K562 (cell line): Measurements from ENCODE around the gene HMCN2. TPM values are rescaled to one million over a fixed set of nuclear protein-coding genes. Genes with fewer than 3 reads are reported as not detected.

Source experiments
- ATAC-seq: fragments of 200-7000 bp; cut with Tn5 transposase; 3 replicates; pipeline ENCODE4 v1.9.1; 2020; ENCODE audit warnings: moderate library complexity
- BruUV-seq: library from RNA; stranded (reverse); fragments of 400-500 nt; replicated peaks from 2 replicates; lab custom pipeline; 2021; lab: Mats Ljungman, UMichigan
- CTCF ChIA-PET: fragments of 300-600 bp; formaldehyde crosslinking; extraction: SDS; loops from one replicate; lab custom pipeline; 2021; ENCODE audit warnings: low intra/inter-chr PET ratio; lab: Yijun Ruan, JAX
- POLR2A ChIA-PET: fragments of 300-600, 350-650 bp; sonication (Branson Sonifier 250); formaldehyde crosslinking; extraction: SDS; loops from one replicate; lab custom pipeline; 2021; ENCODE audit warnings: antibody characterized with exemption, inconsistent platforms; lab: Yijun Ruan, JAX
- DNase-seq, 4 experiments: peaks; one replicate each; pipeline versions ENCODE4 v3.0.0 to v3.0.0-alpha.2; 2011 to 2018; ENCODE audit warnings: low spot score in 3 of 4, mixed read lengths in 3 of 4; ENCODE audit errors: extremely low read depth in 1 of 4
- FAIRE-seq: peaks from 2 replicates; lab custom pipeline; 2011; peaks lifted over from hg19 to GRCh38; lab: Jason Lieb, UNC
- H2AFZ ChIP-seq: 2 replicates; pipeline ENCODE4 v1.6.0; 2011; ENCODE audit warnings: low read depth, low read length, control low read depth, inconsistent platforms
- H3K27ac ChIP-seq: fragments of 200-600 bp; 3 replicates; pipeline ENCODE4 v1.8.0; 2011; ENCODE audit warnings: low read depth, mild to moderate bottlenecking, control low read depth, inconsistent platforms, low read length, moderate library complexity, mixed read lengths; ENCODE audit errors: extremely low read depth
- H3K27me3 ChIP-seq, 2 experiments: fragments of 300-600 bp in 1 of 2; 2 replicates in 1 of 2; 3 replicates in 1 of 2; pipeline versions ENCODE4 v1.6.0 to v1.8.0; 2011; ENCODE audit warnings: inconsistent platforms in 2 of 2, low read length in 2 of 2, mild to moderate bottlenecking in 1 of 2, mixed read lengths in 1 of 2, moderate library complexity in 1 of 2; ENCODE audit not compliant: control insufficient read depth in 2 of 2, insufficient read depth in 2 of 2
- H3K36me3 ChIP-seq: fragments of 300-600 bp; 3 replicates; pipeline ENCODE4 v1.8.0; 2011; ENCODE audit warnings: mild to moderate bottlenecking, low read length, inconsistent platforms; ENCODE audit not compliant: control insufficient read depth, insufficient read depth
- H3K4me1 ChIP-seq, 2 experiments: fragments of 200-600 bp in 1 of 2; replicated peaks in 1 of 2; 2 replicates in 1 of 2; 3 replicates in 1 of 2; pipeline versions ENCODE4 v1.5.1 to v1.8.0; 2011; ENCODE audit warnings: inconsistent platforms in 2 of 2, low read length in 2 of 2, mild to moderate bottlenecking in 1 of 2, mixed read lengths in 1 of 2, moderate library complexity in 1 of 2; ENCODE audit not compliant: control insufficient read depth in 2 of 2, insufficient read depth in 2 of 2
- H3K4me2 ChIP-seq: 2 replicates; pipeline ENCODE4 v1.6.1; 2011; ENCODE audit warnings: low read length, control low read depth, inconsistent platforms, mixed read lengths; ENCODE audit not compliant: insufficient read depth
- H3K4me3 ChIP-seq: fragments of 200-600 bp; sonication (generic), shearing (Covaris generic); 2 replicates; pipeline ENCODE4 v1.5.1; 2016; ENCODE audit warnings: control low read depth, inconsistent platforms
- H3K79me2 ChIP-seq: fragments of 200-600 bp; 3 replicates; pipeline ENCODE4 v1.8.0; 2011; ENCODE audit warnings: low read length, inconsistent platforms; ENCODE audit not compliant: control insufficient read depth, insufficient read depth
- H3K9ac ChIP-seq, 2 experiments: 2 replicates each; pipeline versions ENCODE4 v1.6.0 to v1.6.1; 2011; ENCODE audit warnings: low read depth in 2 of 2, low read length in 2 of 2, control low read depth in 1 of 2, inconsistent platforms in 1 of 2, mild to moderate bottlenecking in 1 of 2, mixed read lengths in 1 of 2; ENCODE audit not compliant: insufficient read depth in 1 of 2
- H3K9me1 ChIP-seq: one replicate; pipeline ENCODE4 v1.6.0; 2011; ENCODE audit warnings: inconsistent platforms, mild to moderate bottlenecking, low read length, moderate library complexity; ENCODE audit not compliant: control insufficient read depth, insufficient read depth
- H3K9me3 ChIP-seq: replicated peaks from 2 replicates; pipeline ENCODE4 v1.5.1; 2011; ENCODE audit warnings: low read depth, low read length, inconsistent platforms; ENCODE audit not compliant: control insufficient read depth, insufficient read depth
- H4K20me1 ChIP-seq: replicated peaks from 2 replicates; pipeline ENCODE4 v1.6.1; 2011; ENCODE audit warnings: low read length, inconsistent platforms, mixed read lengths; ENCODE audit not compliant: control insufficient read depth, insufficient read depth
- CBFB ChIP-seq: sonication (generic); formaldehyde crosslinking; IDR thresholded peaks from 2 replicates; pipeline ENCODE4 v1.4.0; 2020; ENCODE audit warnings: mild to moderate bottlenecking, missing genetic modification reagents
- CCNT2 ChIP-seq: IDR thresholded peaks from 2 replicates; pipeline ENCODE4 v1.6.1; 2011; ENCODE audit warnings: borderline replicate concordance, low read depth, mild to moderate bottlenecking, moderate library complexity, mixed read lengths, low read length; ENCODE audit not compliant: insufficient read length; ENCODE audit errors: extremely low read depth
- FOXP4 ChIP-seq: sonication (generic); formaldehyde crosslinking; IDR thresholded peaks from 2 replicates; pipeline ENCODE4 v1.8.0; 2022; ENCODE audit warnings: mild to moderate bottlenecking, missing genetic modification reagents, borderline replicate concordance
- GABPB1 ChIP-seq: sonication (generic); formaldehyde crosslinking; IDR thresholded peaks from 2 replicates; pipeline ENCODE4 v1.8.0; 2022; ENCODE audit warnings: mild to moderate bottlenecking, missing genetic modification reagents
- GATA2 ChIP-seq: sonication (generic); formaldehyde crosslinking; IDR thresholded peaks from 2 replicates; pipeline ENCODE4 v1.4.0; 2020; ENCODE audit warnings: mild to moderate bottlenecking, missing genetic modification reagents
- GATAD2A ChIP-seq: fragments of 450-650 bp; IDR thresholded peaks from 2 replicates; pipeline ENCODE4 v1.6.1; 2017
- JUND ChIP-seq, 2 experiments: IDR thresholded peaks; 2 replicates in 1 of 2; 3 replicates in 1 of 2; pipeline ENCODE4 v1.6.1; 2011; ENCODE audit warnings: borderline replicate concordance in 2 of 2, low read depth in 2 of 2, low read length in 2 of 2, improper control_type of control experiment in 1 of 2, missing biosample characterization in 1 of 2, missing genetic modification characterization in 1 of 2, missing genetic modification reagents in 1 of 2
- NFIC ChIP-seq: fragments of 450-650 bp; IDR thresholded peaks from 2 replicates; pipeline ENCODE4 v1.6.1; 2017; ENCODE audit warnings: mild to moderate bottlenecking, inconsistent platforms
- OTX1 ChIP-seq: fragments of 450-650 bp; formaldehyde crosslinking; IDR thresholded peaks from 2 replicates; pipeline ENCODE4 v1.4.0; 2022; ENCODE audit warnings: mild to moderate bottlenecking
- PML ChIP-seq: IDR thresholded peaks from 2 replicates; pipeline ENCODE4 v1.6.1; 2012; ENCODE audit warnings: low read length, inconsistent platforms
- PPARD ChIP-seq: fragments of 250-450 bp; sonication (Bioruptor Pico); IDR thresholded peaks from 2 replicates; pipeline ENCODE4 v1.8.0; 2022; ENCODE audit warnings: inconsistent platforms, mild to moderate bottlenecking, moderate library complexity
- SAFB2 ChIP-seq: fragments of 200-400 bp; formaldehyde crosslinking; IDR thresholded peaks from 2 replicates; pipeline ENCODE4 v1.6.1; 2018; ENCODE audit warnings: borderline replicate concordance, low read length, low read depth, moderate library complexity; ENCODE audit not compliant: severe bottlenecking
- TFAP4 ChIP-seq: sonication (generic); formaldehyde crosslinking; IDR thresholded peaks from 2 replicates; pipeline ENCODE4 v1.8.0; 2022; ENCODE audit warnings: missing genetic modification reagents, mild to moderate bottlenecking, moderate library complexity, borderline replicate concordance
- ZBTB5 ChIP-seq: fragments of 450-650 bp; IDR thresholded peaks from 2 replicates; pipeline ENCODE4 v1.6.1; 2017; ENCODE audit warnings: antibody characterized with exemption
- ZC3H4 ChIP-seq: sonication (generic); formaldehyde crosslinking; IDR thresholded peaks from 2 replicates; pipeline ENCODE4 v1.9.0; 2021; ENCODE audit warnings: missing genetic modification reagents, borderline replicate concordance
- ZNF639 ChIP-seq, 2 experiments: fragments of 200-800 bp in 1 of 2; sonication (Bioruptor generic) in 1 of 2; sonication (generic) in 1 of 2; formaldehyde crosslinking in 1 of 2; IDR thresholded peaks in 1 of 2; conservative IDR thresholded peaks in 1 of 2; 2 replicates each; pipeline versions ENCODE4 v1.5.0 to v1.6.1; 2016 to 2020; ENCODE audit warnings: missing compliant biosample characterization in 1 of 2, missing genetic modification characterization in 1 of 2, missing genetic modification reagents in 1 of 2
- WGBS: fragments of 100-300 bp; shearing (Covaris generic); methylation state at CpG from one replicate; pipeline ENCODE4 v1.1.6; 2016; ENCODE audit warnings: low coverage, mixed read lengths; ENCODE audit not compliant: insufficient coverage; ENCODE audit errors: missing lambda C conversion rate; 5-methylcytosine and 5-hydroxymethylcytosine counted together
- in situ Hi-C: fragments of 300-500 bp; cut with MboI; formaldehyde crosslinking; loops from 4 replicates; pipeline ENCODE4 v1.15.0; 2018; ENCODE audit warnings: inconsistent platforms, mixed read lengths
- intact Hi-C: fragments of 100-400 bp; cut with micrococcal nuclease; formaldehyde crosslinking; loops from 2 replicates; pipeline ENCODE4 v1.14.2; 2022
- polyA plus RNA-seq, 8 experiments: library from polyadenylated mRNA; depleted of rRNA in 4 of 8; stranded (reverse) in 5 of 8; unstranded in 3 of 8; fragments of >200 nt; fragmentation: Nextera tagmentation in 2 of 8; fragmentation: Illumina TruSeq in 1 of 8; extraction: Ambion mirVana in 2 of 8; extraction: Trizol in 1 of 8; gene quantifications; 2 replicates each; pipeline versions ENCODE4 v1.2.1 to v1.2.3, GENCODE V29; 2011 to 2014; ENCODE audit warnings: inconsistent platforms in 1 of 8, missing spikeins in 1 of 8
- total RNA-seq, 7 experiments: library from RNA; depleted of rRNA in 6 of 7; stranded (reverse); fragments of >200 nt in 6 of 7; fragmentation: Illumina TruSeq in 2 of 7; extraction: Trizol in 2 of 7; gene quantifications; 2 replicates each; pipeline versions ENCODE4 v1.2.1 to v1.2.3, GENCODE V29; 2011 to 2021; ENCODE audit warnings: low replicate concordance in 1 of 7

HMCN2 gene
- total and polyA plus RNA-seq, 9 of the 15 experiments (the other 6 are each of a cell fraction or from before 2014, with no cell fraction given), result 0.01 TPM; not detected in 8

- Histone ChIP-seq H3K9ac (no peak overlapping the region), H3K27me3 (peaks cover 35 to 72% of the 10 kb centered on the region in 2 experiments), H2AFZ (no peak overlapping the region), H3K27ac (no peak overlapping the region), H3K4me3 (no peak overlapping the region), H4K20me1 (no peaks in the 10 kb centered on the region; the same call in 1 of the 2 replicates), H3K9me3 (no peaks in the 10 kb centered on the region; the same call in 1 of the 2 replicates), H3K36me3 (no peaks in the 10 kb centered on the region), H3K4me2 (no peak overlapping the region), H3K4me1 (no peaks in the 10 kb centered on the region), H3K79me2 (no peaks in the 10 kb centered on the region), H3K9me1 (no peaks in the 10 kb centered on the region)
- ChIA-PET POLR2A (no interaction called here), CTCF (no interaction called here)
- in situ Hi-C loops (no loop called here), intact Hi-C loops (no loop called here)
- under 1% methylated on average over 16 of the region's 18 CpGs for WGBS
- BruUV-seq, result no TSS peak
- DNase-seq, result no peak
- FAIRE-seq, result no peak
- no peak for ATAC-seq
- TF ChIP-seq GATA2, result no peak
- TF ChIP-seq TFAP4 (CRISPR knock-in tag), result no peak
- no peak for TF ChIP-seq FOXP4 (CRISPR knock-in tag)
- TF ChIP-seq CBFB (CRISPR knock-in tag), result no peak
- no peak for TF ChIP-seq NFIC
- no peak for TF ChIP-seq SAFB2
- no peak for TF ChIP-seq PPARD
- TF ChIP-seq OTX1 (CRISPR knock-in tag), result no peak
- no peak for TF ChIP-seq CCNT2
- no peak for TF ChIP-seq ZC3H4 (CRISPR knock-in tag)
- TF ChIP-seq ZBTB5, result no peak
- TF ChIP-seq JUND (IDR thresholded peaks at IDR 0.05; ENCODE audit: borderline replicate concordance, low read depth, low read length), result no peak
- TF ChIP-seq JUND (tag; IDR thresholded peaks at IDR 0.05; ENCODE audit: borderline replicate concordance, low read depth, low read length), result no peak
- no peak for TF ChIP-seq PML
- TF ChIP-seq ZNF639 (CRISPR knock-in tag; conservative IDR thresholded peaks at IDR 0.05 in 1 of 2, IDR thresholded peaks at IDR 0.05 in 1 of 2), result no peak
- TF ChIP-seq GABPB1 (CRISPR knock-in tag), result no peak
- TF ChIP-seq GATAD2A, result no peak
These were observed 153.2 kb downstream of the HMCN2 start for GRCh38 chr9:130418776-130419175.
